ENCODE data around the gene FAM3B. TPM values are rescaled to one million over a fixed set of nuclear protein-coding genes. Genes with fewer than 3 reads are reported as not detected.

Gene FAM3B
- total RNA-seq, 1 experiment from 2014 or later, result 0.31 TPM

DNA sequence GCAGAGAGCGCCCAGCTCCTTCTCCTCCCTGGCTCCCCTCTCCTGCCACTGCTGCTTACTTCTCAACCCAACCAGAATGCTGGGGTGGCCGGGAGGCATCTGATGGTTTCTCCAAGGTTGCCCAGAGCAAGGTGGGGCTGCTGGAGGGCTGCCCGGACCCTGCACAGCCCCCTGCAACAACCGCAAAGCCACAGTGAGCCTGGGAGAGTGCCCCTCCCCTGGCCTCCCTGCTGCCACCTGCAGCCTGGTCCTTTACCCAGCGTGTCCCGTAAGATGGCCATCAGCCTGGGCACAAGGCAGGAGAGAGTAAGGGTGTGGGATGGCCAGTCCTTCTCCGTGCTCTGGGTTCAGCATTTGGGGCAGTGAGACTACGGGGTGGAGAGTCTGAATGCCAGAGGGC lies 62.2 kb downstream of the FAM3B start:
- no peak for DNase-seq
- Histone ChIP-seq H3K4me3 (ENCODE audit: insufficient read depth, low read depth, low read length) (no peak overlapping the region), H3K27me3 (ENCODE audit: control insufficient read depth, insufficient read depth, low read length) (no peaks in the 10 kb centered on the region), H3K36me3 (replicated peaks; ENCODE audit: control insufficient read depth, insufficient read depth, low read length) (no peaks in the 10 kb centered on the region)

DNA sequence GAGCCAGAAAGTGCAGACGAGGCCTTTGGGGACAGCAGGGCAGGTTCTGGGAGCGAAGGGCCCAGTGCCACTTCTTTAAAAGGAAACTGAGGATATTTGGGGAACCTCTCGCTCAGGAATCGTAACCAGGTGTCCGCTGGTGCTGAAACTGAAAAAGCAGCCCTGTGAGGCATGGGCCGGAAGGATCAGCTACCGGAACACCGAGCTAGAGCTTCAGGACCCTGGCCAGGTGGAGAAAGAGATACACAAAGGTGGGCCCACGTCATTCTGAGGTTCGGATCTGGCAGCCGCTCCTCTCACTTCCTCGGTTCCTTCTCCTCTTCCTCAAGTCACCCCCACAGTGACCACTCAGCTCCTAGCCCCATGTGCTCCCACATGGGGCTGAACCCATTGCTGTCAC lies 63.3 kb downstream of the FAM3B start:
- no peaks in the 10 kb centered on the region for H3K27me3 ChIP-seq (ENCODE audit: control insufficient read depth, insufficient read depth, low read length)
- H3K36me3 ChIP-seq (replicated peaks; ENCODE audit: control insufficient read depth, insufficient read depth, low read length), result no peaks in the 10 kb centered on the region
- no peak for DNase-seq
- no peak overlapping the region for H3K4me3 ChIP-seq (ENCODE audit: insufficient read depth, low read depth, low read length)

DNA sequence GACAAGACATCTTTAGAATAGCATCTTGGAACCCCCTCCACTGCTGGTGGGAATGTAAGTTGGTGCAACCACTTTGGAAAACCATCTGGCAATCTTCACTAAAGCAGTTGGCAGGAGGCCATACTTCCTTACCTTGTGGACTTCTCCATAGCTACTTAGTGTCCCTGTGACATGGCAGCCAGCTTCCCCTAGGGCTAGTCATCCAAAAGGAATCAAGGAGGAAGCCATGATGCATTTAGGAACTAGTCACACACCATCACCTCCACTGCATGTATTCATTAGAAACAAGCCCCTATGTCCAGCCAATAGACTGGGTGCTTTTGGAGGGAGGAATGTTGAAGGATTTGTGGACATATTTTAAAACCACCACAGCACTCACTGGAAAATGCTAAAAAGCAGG lies 65.1 kb downstream of the FAM3B start:
- Histone ChIP-seq H3K36me3 (replicated peaks; ENCODE audit: control insufficient read depth, insufficient read depth, low read length) (no peaks in the 10 kb centered on the region), H3K27me3 (ENCODE audit: control insufficient read depth, insufficient read depth, low read length) (no peaks in the 10 kb centered on the region), H3K4me3 (ENCODE audit: insufficient read depth, low read depth, low read length) (no peak overlapping the region)
- no peak for DNase-seq

- H3K4me3 ChIP-seq (ENCODE audit: insufficient read depth, low read depth, low read length), result no peak overlapping the region
- H3K36me3 ChIP-seq (replicated peaks; ENCODE audit: control insufficient read depth, insufficient read depth, low read length), result no peaks in the 10 kb centered on the region
- no peak for DNase-seq
- H3K27me3 ChIP-seq (ENCODE audit: control insufficient read depth, insufficient read depth, low read length), result no peaks in the 10 kb centered on the region
These were observed 70.6 kb downstream of the FAM3B start for GRCh38 chr21:41387042-41387819.

DNA sequence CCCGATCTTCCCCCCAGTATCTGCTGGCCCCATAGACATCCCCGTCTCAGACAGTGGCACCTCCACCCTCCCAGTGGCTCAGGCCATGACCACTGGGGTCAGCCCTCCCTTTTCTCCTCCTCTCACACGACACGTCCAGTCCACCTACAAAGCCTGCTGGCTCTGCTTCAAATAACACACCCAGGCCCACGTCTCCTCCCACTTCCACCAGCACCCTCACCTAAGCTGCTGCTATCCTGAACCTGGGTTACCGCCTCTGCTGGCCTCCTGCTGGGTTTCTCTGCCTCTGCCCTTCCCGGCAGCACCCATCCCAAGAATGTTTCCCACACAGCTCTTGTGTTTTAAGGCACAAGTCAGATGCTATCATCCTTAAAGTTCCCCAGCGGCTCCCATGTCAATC lies 71.2 kb downstream of the FAM3B start:
- Histone ChIP-seq H3K27me3 (ENCODE audit: control insufficient read depth, insufficient read depth, low read length) (no peaks in the 10 kb centered on the region), H3K36me3 (replicated peaks; ENCODE audit: control insufficient read depth, insufficient read depth, low read length) (no peaks in the 10 kb centered on the region), H3K4me3 (ENCODE audit: insufficient read depth, low read depth, low read length) (no peak overlapping the region)
- no peak for DNase-seq

GRCh38 chr21:41388259-41388658 lies 71.7 kb downstream of the FAM3B start:
- no peaks in the 10 kb centered on the region for H3K27me3 ChIP-seq (ENCODE audit: control insufficient read depth, insufficient read depth, low read length)
- DNase-seq, result no peak
- H3K36me3 ChIP-seq (replicated peaks; ENCODE audit: control insufficient read depth, insufficient read depth, low read length), result no peaks in the 10 kb centered on the region
- H3K4me3 ChIP-seq (ENCODE audit: insufficient read depth, low read depth, low read length), result no peak overlapping the region

DNA sequence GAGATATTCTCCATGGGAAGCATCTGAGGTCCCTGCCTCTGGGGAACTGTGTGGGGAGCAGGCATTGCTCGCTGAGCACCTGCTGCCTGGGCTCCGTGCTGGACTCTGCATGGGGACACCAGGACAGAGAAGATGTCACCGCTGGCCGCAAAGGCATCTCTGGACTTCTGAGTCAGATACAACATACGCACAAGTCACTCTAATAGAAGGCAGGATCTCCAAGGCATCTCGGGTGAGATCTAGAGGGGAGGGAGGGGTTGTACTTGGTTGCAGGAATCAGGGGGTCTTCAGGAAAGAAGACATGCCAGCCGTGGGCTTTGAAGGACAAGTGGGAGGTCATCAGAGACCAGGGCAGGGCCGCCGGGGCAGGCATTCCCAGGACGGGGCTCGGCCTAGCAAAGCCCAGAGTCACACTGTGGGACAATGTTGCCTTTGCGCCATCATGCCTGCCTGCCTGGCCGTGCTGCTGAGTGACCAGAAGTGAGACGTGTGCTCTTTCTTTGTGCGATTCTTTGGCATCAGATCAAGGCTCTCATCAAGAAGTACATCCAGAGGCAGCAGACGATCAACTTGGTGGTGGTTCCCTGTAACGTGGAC lies 73.5 kb downstream of the FAM3B start:
- no peak overlapping the region for H3K4me3 ChIP-seq (ENCODE audit: insufficient read depth, low read depth, low read length)
- DNase-seq, result no peak
- H3K36me3 ChIP-seq (replicated peaks; ENCODE audit: control insufficient read depth, insufficient read depth, low read length), result no peaks in the 10 kb centered on the region
- H3K27me3 ChIP-seq (ENCODE audit: control insufficient read depth, insufficient read depth, low read length), result no peaks in the 10 kb centered on the region

DNA sequence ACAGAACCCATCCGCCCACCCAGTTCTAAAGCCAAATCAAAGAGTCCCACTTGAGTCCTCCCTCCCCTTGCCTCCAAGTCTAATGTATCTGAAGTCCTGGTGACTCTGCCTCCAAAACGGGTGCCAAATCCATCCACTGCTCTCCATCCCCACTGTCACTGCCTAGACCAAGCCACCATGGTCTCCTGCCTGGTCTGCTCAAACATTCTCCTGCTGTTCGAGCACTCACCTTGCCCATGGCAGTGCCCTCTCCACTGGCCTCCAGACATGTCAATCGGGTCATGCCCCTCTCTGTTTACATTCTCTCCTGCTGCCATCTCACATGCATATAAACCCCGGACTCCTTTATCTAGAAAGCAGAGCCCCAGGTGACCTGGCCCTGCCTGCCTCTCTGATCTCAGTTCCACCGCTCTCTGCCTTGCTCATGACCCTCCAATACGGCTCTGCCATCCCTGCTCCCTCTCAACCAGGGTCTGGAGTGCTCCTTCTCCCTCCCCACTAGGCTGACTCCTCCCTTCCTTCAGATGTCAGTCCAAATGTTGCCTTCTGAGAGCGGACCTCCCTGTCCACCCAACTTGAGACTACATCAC lies 77.4 kb downstream of the FAM3B start:
- Histone ChIP-seq H3K4me3 (ENCODE audit: insufficient read depth, low read depth, low read length) (no peak overlapping the region), H3K36me3 (replicated peaks; ENCODE audit: control insufficient read depth, insufficient read depth, low read length) (no peaks in the 10 kb centered on the region; the same call in 1 of the 2 replicates), H3K27me3 (ENCODE audit: control insufficient read depth, insufficient read depth, low read length) (no peaks in the 10 kb centered on the region)
- DNase-seq, result no peak

- no peaks in the 10 kb centered on the region; the same call in 1 of the 2 replicates for H3K36me3 ChIP-seq (replicated peaks; ENCODE audit: control insufficient read depth, insufficient read depth, low read length)
- no peaks in the 10 kb centered on the region for H3K27me3 ChIP-seq (ENCODE audit: control insufficient read depth, insufficient read depth, low read length)
- no peak for DNase-seq
- no peak overlapping the region for H3K4me3 ChIP-seq (ENCODE audit: insufficient read depth, low read depth, low read length)
These were observed 80.0 kb downstream of the FAM3B start for GRCh38 chr21:41396558-41397075.

GRCh38 chr21:41397471-41397891 lies 80.9 kb downstream of the FAM3B start:
- H3K4me3 ChIP-seq (ENCODE audit: insufficient read depth, low read depth, low read length), result no peak overlapping the region
- no peaks in the 10 kb centered on the region for H3K27me3 ChIP-seq (ENCODE audit: control insufficient read depth, insufficient read depth, low read length)
- DNase-seq, result no peak
- H3K36me3 ChIP-seq (replicated peaks; ENCODE audit: control insufficient read depth, insufficient read depth, low read length), result no peaks in the 10 kb centered on the region; the same call in 1 of the 2 replicates

DNA sequence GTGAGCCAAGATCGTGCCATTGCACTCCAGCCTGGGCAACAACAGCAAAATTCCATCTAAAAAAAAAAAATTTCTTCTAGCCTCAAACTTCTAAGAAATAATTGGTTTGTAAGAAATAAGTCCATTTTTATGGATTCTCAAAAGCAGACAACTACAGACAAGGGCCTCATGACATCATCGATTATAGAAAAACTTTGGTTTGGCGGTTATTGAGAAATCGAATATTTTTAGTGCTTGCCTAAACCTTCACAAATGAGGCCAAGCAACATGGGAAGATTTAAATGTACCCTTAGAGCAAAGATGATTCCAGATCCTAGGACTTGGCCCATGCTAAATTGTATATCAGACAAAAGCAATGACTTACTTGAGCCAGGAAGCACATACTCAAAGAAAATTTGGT lies 81.7 kb downstream of the FAM3B start:
- Histone ChIP-seq H3K27me3 (ENCODE audit: control insufficient read depth, insufficient read depth, low read length) (no peaks in the 10 kb centered on the region), H3K36me3 (replicated peaks; ENCODE audit: control insufficient read depth, insufficient read depth, low read length) (no peaks in the 10 kb centered on the region; the same call in 1 of the 2 replicates), H3K4me3 (ENCODE audit: insufficient read depth, low read depth, low read length) (no peak overlapping the region)
- DNase-seq, result no peak

DNA sequence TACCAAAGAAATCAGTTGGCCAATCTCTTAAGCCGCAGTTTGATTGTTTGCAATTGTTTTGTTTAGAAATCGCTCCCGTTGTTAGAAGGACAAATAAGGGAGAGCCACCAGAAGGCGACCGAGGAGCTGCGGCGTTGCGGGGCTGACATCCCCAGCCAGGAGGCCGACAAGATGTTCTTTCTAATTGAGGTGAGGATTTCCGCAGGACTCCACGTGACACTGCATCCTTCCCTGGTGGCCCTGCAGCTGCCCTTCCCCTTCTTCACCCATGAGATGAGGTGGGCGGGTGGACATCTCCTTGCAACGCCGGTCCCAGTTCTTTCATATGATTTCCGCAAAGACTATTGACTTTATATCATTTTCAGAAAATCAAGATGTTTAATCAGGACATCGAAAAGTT lies 82.2 kb downstream of the FAM3B start:
- Histone ChIP-seq H3K36me3 (replicated peaks; ENCODE audit: control insufficient read depth, insufficient read depth, low read length) (no peaks in the 10 kb centered on the region; the same call in 1 of the 2 replicates), H3K27me3 (ENCODE audit: control insufficient read depth, insufficient read depth, low read length) (no peaks in the 10 kb centered on the region), H3K4me3 (ENCODE audit: insufficient read depth, low read depth, low read length) (no peak overlapping the region)
- DNase-seq, result no peak

DNA sequence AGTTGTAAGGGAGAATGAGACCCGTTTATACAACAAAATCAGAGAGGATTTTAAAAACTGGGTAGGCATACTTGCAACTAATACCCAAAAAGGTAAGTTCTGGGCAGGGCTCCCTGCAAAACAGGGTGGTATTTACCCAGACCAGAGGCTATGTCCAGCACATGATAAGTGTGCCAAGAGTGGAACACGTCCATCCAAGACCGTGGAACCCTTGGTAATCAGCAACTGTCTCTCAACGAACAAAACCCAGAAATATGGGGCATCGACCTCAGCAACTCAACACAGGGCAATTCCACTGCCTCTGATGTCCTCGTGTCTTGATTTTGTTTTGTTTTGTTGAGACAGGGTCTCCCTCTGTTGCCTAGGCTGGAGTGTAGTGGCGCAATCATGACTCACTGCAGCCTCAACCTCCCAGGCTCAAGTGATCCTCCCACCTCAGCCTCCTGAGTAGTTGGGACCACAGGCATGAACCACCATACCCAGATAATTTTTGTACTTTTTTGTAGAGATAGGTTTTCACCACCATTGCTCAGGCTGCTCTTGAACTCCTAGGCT lies 82.7 kb downstream of the FAM3B start:
- Histone ChIP-seq H3K4me3 (ENCODE audit: insufficient read depth, low read depth, low read length) (no peak overlapping the region), H3K36me3 (replicated peaks; ENCODE audit: control insufficient read depth, insufficient read depth, low read length) (no peaks in the 10 kb centered on the region; the same call in 1 of the 2 replicates), H3K27me3 (ENCODE audit: control insufficient read depth, insufficient read depth, low read length) (no peaks in the 10 kb centered on the region)
- DNase-seq, result no peak

DNA sequence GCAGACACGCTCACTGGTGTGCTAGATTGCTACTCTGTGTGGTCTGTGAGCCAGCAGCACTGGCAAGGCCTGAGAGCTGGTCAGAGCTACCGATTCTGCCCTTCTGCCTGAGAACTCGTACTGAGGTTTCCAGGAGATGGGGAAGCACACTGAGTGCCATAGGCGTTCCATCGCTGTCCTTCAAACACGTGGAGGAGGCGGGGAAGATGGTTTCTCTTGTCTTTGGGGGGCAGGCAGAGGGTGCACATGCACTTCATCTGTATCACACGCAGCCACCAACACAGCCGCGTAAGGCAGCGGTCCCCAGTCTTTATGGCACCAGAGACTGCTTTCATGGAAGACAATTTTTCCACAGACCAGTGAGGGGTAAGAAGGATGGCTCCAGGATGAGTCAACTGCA lies 85.6 kb downstream of the FAM3B start:
- no peak for DNase-seq
- Histone ChIP-seq H3K36me3 (replicated peaks; ENCODE audit: control insufficient read depth, insufficient read depth, low read length) (no peaks in the 10 kb centered on the region; the same call in 1 of the 2 replicates), H3K27me3 (ENCODE audit: control insufficient read depth, insufficient read depth, low read length) (no peaks in the 10 kb centered on the region), H3K4me3 (ENCODE audit: insufficient read depth, low read depth, low read length) (no peak overlapping the region)

GRCh38 chr21:41402796-41403195 lies 86.2 kb downstream of the FAM3B start:
- H3K4me3 ChIP-seq (ENCODE audit: insufficient read depth, low read depth, low read length), result no peak overlapping the region
- no peaks in the 10 kb centered on the region for H3K27me3 ChIP-seq (ENCODE audit: control insufficient read depth, insufficient read depth, low read length)
- no peaks in the 10 kb centered on the region; the same call in 1 of the 2 replicates for H3K36me3 ChIP-seq (replicated peaks; ENCODE audit: control insufficient read depth, insufficient read depth, low read length)
- no peak for DNase-seq

Measured in H7 (cell line).